ENCODE measurements around the gene MTA1. TPM values are rescaled to one million over a fixed set of nuclear protein-coding genes. Genes with fewer than 3 reads are reported as not detected.

Gene MTA1
- total and polyA plus RNA-seq, 8 donors = 24.9 to 183 (median 54.1) TPM

- DNase-seq = no peak
Measured at GRCh38 chr14:105390849-105391500, 28.7 kb upstream of the MTA1 start.

GRCh38 chr14:105391541-105391940, 28.1 kb upstream of the MTA1 start:
- 83 to 88% (median 88%) methylated on average over 10 to 23 of the region's 23 CpGs for WGBS, 5 donors
- TF ChIP-seq POLR2A (IDR thresholded peaks at IDR 0.05) = no peak
- TF ChIP-seq EP300 (IDR thresholded peaks at IDR 0.05) = no peak
- no peak for TF ChIP-seq CTCF (IDR thresholded peaks at IDR 0.05)
- no peak for TF ChIP-seq POLR2AphosphoS5 (IDR thresholded peaks at IDR 0.05)
- Histone ChIP-seq H3K4me3 (no peak overlapping the region), H3K36me3 (peaks cover 0 to 56% (median 47%) of the 10 kb centered on the region in 4 donors), H3K4me1 (peaks cover 0 to 19% (median 14%) of the 10 kb centered on the region in 4 donors), H3K27ac (no peak overlapping the region), H3K27me3 (no peaks in the 10 kb centered on the region), H3K9me3 (no peaks in the 10 kb centered on the region)
- DNase-seq = no peak
- intact Hi-C loops (cut with DNase I; ENCODE audit: low total_unique reads) = no loop called here

More at GRCh38 chr14:105390849-105391500, 28.7 kb upstream of the MTA1 start:
- Histone ChIP-seq H3K4me3 (no peak overlapping the region), H3K27ac (peak overlapping the region in 1 of 5 donors; percentile 67), H3K4me1 (peaks cover 0 to 19% (median 14%) of the 10 kb centered on the region in 4 donors), H3K9me3 (no peaks in the 10 kb centered on the region), H3K27me3 (no peaks in the 10 kb centered on the region), H3K36me3 (peaks cover 0 to 62% (median 52%) of the 10 kb centered on the region in 4 donors)
- intact Hi-C loops (cut with DNase I; ENCODE audit: low total_unique reads) = no loop called here
- TF ChIP-seq POLR2AphosphoS5 (IDR thresholded peaks at IDR 0.05) (no peak), EP300 (IDR thresholded peaks at IDR 0.05) (no peak), POLR2A (IDR thresholded peaks at IDR 0.05) (no peak), CTCF (IDR thresholded peaks at IDR 0.05) (no peak)
- WGBS, 5 donors = 85 to 92% (median 90%) methylated on average over 16 to 24 of the region's 24 CpGs

GRCh38 chr14:105392131-105393090, 27.2 kb upstream of the MTA1 start:
- Histone ChIP-seq H3K9me3 (no peaks in the 10 kb centered on the region), H3K4me1 (peaks cover 2 to 22% (median 16%) of the 10 kb centered on the region in 4 donors), H3K27ac (no peak overlapping the region), H3K4me3 (no peak overlapping the region), H3K27me3 (no peaks in the 10 kb centered on the region), H3K36me3 (peaks cover 0 to 47% (median 38%) of the 10 kb centered on the region in 4 donors)
- intact Hi-C loops (cut with DNase I; ENCODE audit: low total_unique reads) = no loop called here
- DNase-seq = no peak
- TF ChIP-seq CTCF (IDR thresholded peaks at IDR 0.05) (no peak), EP300 (IDR thresholded peaks at IDR 0.05) (no peak), POLR2AphosphoS5 (IDR thresholded peaks at IDR 0.05) (no peak), POLR2A (IDR thresholded peaks at IDR 0.05) (no peak)
- WGBS, 5 donors = 85 to 94% (median 88%) methylated on average over 15 to 40 of the region's 40 CpGs

GRCh38 chr14:105393151-105393550, 26.5 kb upstream of the MTA1 start:
- H3K9me3 ChIP-seq = no peaks in the 10 kb centered on the region
- H3K4me3 ChIP-seq = no peak overlapping the region
- H3K36me3 ChIP-seq = peaks cover 0 to 40% (median 30%) of the 10 kb centered on the region in 4 donors
- no peak for DNase-seq
- no peak for TF ChIP-seq POLR2A (IDR thresholded peaks at IDR 0.05)
- TF ChIP-seq POLR2AphosphoS5 (IDR thresholded peaks at IDR 0.05) = no peak
- TF ChIP-seq EP300 (IDR thresholded peaks at IDR 0.05) = no peak
- TF ChIP-seq CTCF (IDR thresholded peaks at IDR 0.05) = no peak
- intact Hi-C loops (cut with DNase I; ENCODE audit: low total_unique reads) = no loop called here
- H3K27me3 ChIP-seq = no peaks in the 10 kb centered on the region
- WGBS, 5 donors = 91 to 97% (median 93%) methylated on average over 12 to 14 of the region's 14 CpGs
- peaks cover 7 to 26% (median 22%) of the 10 kb centered on the region in 4 donors for H3K4me1 ChIP-seq
- no peak overlapping the region for H3K27ac ChIP-seq

All from stomach (tissue), 9 donors.